Lower lobe of right lung (tissue), 2 donors: ENCODE data around the gene HDAC4. TPM values are rescaled to one million over a fixed set of nuclear protein-coding genes. Genes with fewer than 3 reads are reported as not detected.

Experiments used
- ATAC-seq, 2 donors: fragments of 200-7000 bp; cut with Tn5 transposase; one replicate each; pipeline ENCODE4 v1.9.1; 2020 to 2022; ENCODE audit warnings: mild to moderate bottlenecking in 2 of 2, moderate library complexity in 2 of 2
- DNase-seq: peaks from one replicate; pipeline ENCODE4 v3.0.0-alpha.2; 2020
- H3K27ac ChIP-seq: fragments of 200-600 bp; one replicate; pipeline ENCODE4 v1.8.0; 2022
- H3K27me3 ChIP-seq: fragments of 200-600 bp; one replicate; pipeline ENCODE4 v1.8.0; 2022; ENCODE audit warnings: low read depth
- H3K36me3 ChIP-seq: fragments of 200-600 bp; one replicate; pipeline ENCODE4 v1.8.0; 2022; ENCODE audit warnings: mild to moderate bottlenecking
- H3K4me1 ChIP-seq: fragments of 200-600 bp; one replicate; pipeline ENCODE4 v1.8.0; 2022
- H3K4me3 ChIP-seq: fragments of 200-600 bp; one replicate; pipeline ENCODE4 v1.8.0; 2022; ENCODE audit warnings: mild to moderate bottlenecking
- H3K9me3 ChIP-seq: fragments of 200-600 bp; one replicate; pipeline ENCODE4 v1.8.0; 2022
- intact Hi-C: fragments of 100-400 bp; cut with DNase I; formaldehyde crosslinking; loops from one replicate; pipeline ENCODE4 v1.11.0; 2022
- total RNA-seq: library from RNA; stranded (reverse); fragmentation: NEBNext Ultra II Directional; extraction: Animal tissue kit (Norgen Biotek cat#: 25700); gene quantifications from one replicate; pipeline ENCODE4 v1.2.1, GENCODE V29; 2021
- TF ChIP-seq, protein P1 (sequence below): fragments of 200-600 bp; IDR thresholded peaks from one replicate; pipeline ENCODE4 v1.8.0; 2022; ENCODE audit warnings: antibody characterized with exemption, mild to moderate bottlenecking
- donor health status: DM: no; HTN: yes; CAD: no; lungs with severe emphysema.

Gene HDAC4
- total RNA-seq, 1 donor from 2014 or later, result 44.9 TPM

DNA sequence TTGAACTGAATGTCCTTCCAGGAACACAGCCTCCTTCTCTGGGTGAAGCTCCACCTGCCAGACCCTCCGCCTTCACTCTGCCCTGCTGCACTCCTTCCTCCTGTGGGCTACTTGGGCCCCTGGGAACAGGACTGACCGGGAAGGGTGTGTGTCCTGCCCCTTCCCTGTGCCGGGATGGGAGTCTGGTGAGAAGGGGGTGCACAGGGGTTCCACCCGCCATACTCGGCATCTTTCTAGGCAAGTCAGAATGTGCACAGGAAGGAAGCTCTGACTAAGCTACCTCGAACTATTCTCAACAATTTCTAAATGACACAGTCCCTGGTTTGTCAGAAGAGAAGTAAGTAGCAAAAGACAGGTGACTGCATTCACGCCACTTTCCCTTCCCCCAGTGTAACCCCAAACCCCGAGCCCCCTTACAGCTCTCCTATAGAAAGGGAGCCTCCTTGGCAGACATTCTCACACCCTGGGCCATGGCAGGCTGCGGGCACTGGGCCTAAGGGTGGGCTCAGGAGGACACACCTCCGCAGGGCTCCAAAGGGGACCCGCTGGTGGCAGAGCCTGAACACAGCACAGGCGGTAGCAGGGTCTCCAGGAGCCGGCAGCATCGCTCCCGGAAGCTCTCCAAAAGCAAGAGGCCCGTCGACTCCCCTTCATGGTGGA, 184.1 kb downstream of the HDAC4 start:
- Histone ChIP-seq H3K36me3 (no peaks in the 10 kb centered on the region), H3K27me3 (no peaks in the 10 kb centered on the region), H3K4me3 (no peak overlapping the region), H3K4me1 (peaks cover 37% of the 10 kb centered on the region), H3K9me3 (no peaks in the 10 kb centered on the region), H3K27ac (no peak overlapping the region)
- TF ChIP-seq, protein P1, sequence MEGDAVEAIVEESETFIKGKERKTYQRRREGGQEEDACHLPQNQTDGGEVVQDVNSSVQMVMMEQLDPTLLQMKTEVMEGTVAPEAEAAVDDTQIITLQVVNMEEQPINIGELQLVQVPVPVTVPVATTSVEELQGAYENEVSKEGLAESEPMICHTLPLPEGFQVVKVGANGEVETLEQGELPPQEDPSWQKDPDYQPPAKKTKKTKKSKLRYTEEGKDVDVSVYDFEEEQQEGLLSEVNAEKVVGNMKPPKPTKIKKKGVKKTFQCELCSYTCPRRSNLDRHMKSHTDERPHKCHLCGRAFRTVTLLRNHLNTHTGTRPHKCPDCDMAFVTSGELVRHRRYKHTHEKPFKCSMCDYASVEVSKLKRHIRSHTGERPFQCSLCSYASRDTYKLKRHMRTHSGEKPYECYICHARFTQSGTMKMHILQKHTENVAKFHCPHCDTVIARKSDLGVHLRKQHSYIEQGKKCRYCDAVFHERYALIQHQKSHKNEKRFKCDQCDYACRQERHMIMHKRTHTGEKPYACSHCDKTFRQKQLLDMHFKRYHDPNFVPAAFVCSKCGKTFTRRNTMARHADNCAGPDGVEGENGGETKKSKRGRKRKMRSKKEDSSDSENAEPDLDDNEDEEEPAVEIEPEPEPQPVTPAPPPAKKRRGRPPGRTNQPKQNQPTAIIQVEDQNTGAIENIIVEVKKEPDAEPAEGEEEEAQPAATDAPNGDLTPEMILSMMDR, result no peak
- DNase-seq, result no peak
- peak in 1 of 2 donors; percentile 32 for ATAC-seq
- intact Hi-C loops, result no loop called here

DNA sequence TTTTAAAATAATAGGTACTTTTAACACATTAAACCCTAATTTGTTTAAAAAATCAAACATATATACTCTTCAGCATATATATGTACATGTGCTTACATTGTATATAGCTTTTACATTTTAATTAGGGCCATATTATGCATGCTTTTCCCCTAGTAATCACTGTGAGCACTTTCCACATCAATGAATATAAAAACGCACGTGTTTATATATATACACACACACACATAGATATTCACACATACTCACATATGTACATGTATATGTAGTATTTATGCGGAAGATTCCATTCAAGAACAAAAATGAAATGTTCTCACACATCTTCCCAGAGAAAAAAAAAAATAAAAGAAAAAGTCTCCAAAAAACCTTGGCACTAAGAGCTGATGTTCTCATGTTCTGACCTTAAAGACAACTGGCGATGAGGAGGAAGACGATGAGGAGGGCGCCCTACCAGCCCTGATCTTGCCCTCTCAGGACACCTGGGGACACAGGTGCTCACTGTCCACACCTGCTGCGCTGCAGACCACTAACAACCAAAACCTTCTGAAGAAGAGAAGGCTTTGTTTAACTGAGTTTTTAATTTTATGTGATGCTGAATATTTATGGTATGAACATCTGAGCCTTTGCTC, 184.7 kb downstream of the HDAC4 start:
- H3K4me1 ChIP-seq, result peaks cover 31% of the 10 kb centered on the region
- no peaks in the 10 kb centered on the region for H3K9me3 ChIP-seq
- intact Hi-C loops, result no loop called here
- ATAC-seq, result no peak
- H3K36me3 ChIP-seq, result no peaks in the 10 kb centered on the region
- no peak overlapping the region for H3K4me3 ChIP-seq
- TF ChIP-seq, protein P1, result no peak
- H3K27ac ChIP-seq, result no peak overlapping the region
- no peaks in the 10 kb centered on the region for H3K27me3 ChIP-seq
- DNase-seq, result no peak

DNA sequence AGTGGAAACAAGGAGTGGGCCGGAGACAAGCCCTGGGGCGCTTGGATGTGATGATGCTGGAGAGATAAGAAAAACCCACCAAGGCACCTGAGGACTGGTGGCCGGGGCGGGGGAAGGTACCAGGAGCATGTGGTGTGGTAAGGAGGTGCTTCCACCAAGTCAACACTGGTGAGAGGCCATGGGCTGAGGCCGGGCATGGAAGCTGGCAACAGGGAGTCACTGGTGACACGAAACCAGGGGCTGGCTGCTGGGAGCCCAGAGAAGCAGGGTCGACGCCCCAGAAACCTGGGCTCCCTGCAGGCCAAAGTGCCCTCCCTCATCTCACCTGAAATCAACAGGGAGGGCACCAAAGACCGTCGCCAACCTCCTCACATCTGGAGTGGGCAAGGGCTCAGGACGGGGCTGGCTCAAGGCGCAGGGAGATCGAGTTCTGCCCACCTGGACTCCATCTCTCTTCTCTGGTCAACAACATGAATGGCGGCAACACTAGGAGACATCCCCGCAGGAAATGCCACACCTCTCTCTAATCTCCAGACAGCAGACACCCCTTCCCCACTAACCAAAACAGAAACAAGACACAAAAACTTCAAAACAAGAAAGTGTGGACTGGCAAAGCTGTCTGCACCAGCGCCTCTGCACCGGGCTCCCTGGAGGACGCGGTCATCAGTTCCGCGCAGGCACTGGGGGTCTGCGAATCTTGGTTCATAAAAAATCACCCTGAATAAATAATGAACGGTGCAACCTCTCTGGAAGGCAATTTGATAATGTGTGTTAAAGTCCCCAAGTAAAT, 185.5 kb downstream of the HDAC4 start:
- TF ChIP-seq, protein P1, result no peak
- Histone ChIP-seq H3K4me1 (peaks cover 23% of the 10 kb centered on the region), H3K27ac (no peak overlapping the region), H3K9me3 (no peaks in the 10 kb centered on the region), H3K4me3 (no peak overlapping the region), H3K27me3 (no peaks in the 10 kb centered on the region), H3K36me3 (no peaks in the 10 kb centered on the region)
- ATAC-seq, result no peak
- intact Hi-C loops, result no loop called here
- DNase-seq, result no peak

DNA sequence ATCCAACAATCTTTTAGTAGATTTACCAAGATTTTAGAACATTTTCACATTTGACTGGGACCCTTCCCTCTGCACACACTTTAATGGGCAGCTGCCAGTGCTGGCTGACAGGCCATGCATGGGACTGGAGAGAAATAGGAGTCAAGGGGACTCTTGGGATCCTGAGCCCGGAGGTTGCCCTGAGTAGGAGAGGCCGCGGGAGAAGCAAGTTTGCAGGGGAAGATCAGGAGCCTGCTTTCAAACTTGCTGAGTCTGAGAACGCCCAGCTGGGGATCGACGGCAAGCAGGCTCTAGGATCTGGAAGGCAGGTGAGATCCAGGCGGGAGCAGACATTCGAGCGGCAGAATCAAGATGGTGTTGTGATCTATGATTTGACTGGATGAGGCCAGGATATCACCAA, 186.1 kb downstream of the HDAC4 start:
- no peak overlapping the region for H3K27ac ChIP-seq
- intact Hi-C loops, result no loop called here
- H3K27me3 ChIP-seq, result no peaks in the 10 kb centered on the region
- no peaks in the 10 kb centered on the region for H3K36me3 ChIP-seq
- TF ChIP-seq, protein P1, result no peak
- H3K9me3 ChIP-seq, result no peaks in the 10 kb centered on the region
- peaks cover 23% of the 10 kb centered on the region for H3K4me1 ChIP-seq
- ATAC-seq, result no peak
- DNase-seq, result no peak
- H3K4me3 ChIP-seq, result no peak overlapping the region

DNA sequence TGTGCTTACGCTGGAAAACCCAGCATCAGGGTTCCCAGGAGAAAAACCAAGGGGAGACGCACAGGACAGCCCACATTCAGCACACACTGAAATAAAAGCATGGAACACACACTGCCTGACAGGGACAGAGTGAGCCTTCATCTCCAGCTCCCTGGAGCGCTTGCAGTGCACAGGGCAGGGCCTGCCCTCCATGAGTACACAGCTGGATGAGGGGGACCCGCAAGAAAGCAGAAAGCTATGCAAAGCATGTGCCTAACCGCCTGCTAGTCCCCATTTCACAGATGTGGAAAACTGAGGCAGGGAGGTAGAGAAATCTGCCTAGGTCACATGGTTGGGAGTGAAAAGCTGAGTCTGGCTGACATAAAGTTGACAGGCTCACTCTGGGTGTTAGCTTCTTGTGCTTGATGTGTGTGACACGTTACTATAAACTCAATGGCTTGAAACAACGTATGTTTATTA, 187.1 kb downstream of the HDAC4 start:
- H3K9me3 ChIP-seq, result no peaks in the 10 kb centered on the region
- H3K4me1 ChIP-seq, result peaks cover 23% of the 10 kb centered on the region
- H3K27me3 ChIP-seq, result no peaks in the 10 kb centered on the region
- TF ChIP-seq, protein P1, result no peak
- no peak for DNase-seq
- intact Hi-C loops, result no loop called here
- no peak overlapping the region for H3K4me3 ChIP-seq
- no peak for ATAC-seq
- H3K36me3 ChIP-seq, result no peaks in the 10 kb centered on the region
- no peak overlapping the region for H3K27ac ChIP-seq
